Large intestine (tissue), 3 donors: ENCODE results near the gene FARS2. TPM values are rescaled to one million over a fixed set of nuclear protein-coding genes. Genes with fewer than 3 reads are reported as not detected.

ENCODE experiments used
- DNase-seq, 2 donors: peaks; one replicate each; pipeline versions ENCODE4 v3.0.0 to v3.0.0-alpha.2; 2013
- H3K27ac ChIP-seq: one replicate; pipeline ENCODE4 v1.5.1; 2013; ENCODE audit warnings: low read length
- H3K27me3 ChIP-seq: 2 replicates; pipeline ENCODE4 v1.6.1; 2013; ENCODE audit warnings: low read length; ENCODE audit not compliant: control insufficient read depth, insufficient read depth
- H3K36me3 ChIP-seq: 2 replicates; pipeline ENCODE4 v1.6.1; 2013; ENCODE audit warnings: low read length; ENCODE audit not compliant: control insufficient read depth, insufficient read depth
- H3K4me1 ChIP-seq: one replicate; pipeline ENCODE4 v1.6.1; 2013; ENCODE audit warnings: low read length; ENCODE audit not compliant: control insufficient read depth, insufficient read depth
- H3K4me3 ChIP-seq: one replicate; pipeline ENCODE4 v1.5.1; 2013; ENCODE audit warnings: low read length
- H3K9me3 ChIP-seq: one replicate; pipeline ENCODE4 v1.6.1; 2013; ENCODE audit warnings: mild to moderate bottlenecking, low read depth, low read length, moderate library complexity; ENCODE audit not compliant: control insufficient read depth
- WGBS: methylation state at CpG from one replicate; pipeline ENCODE4 v1.1.5; 2013; ENCODE audit warnings: low lambda C conversion rate; ENCODE audit not compliant: insufficient coverage; 5-methylcytosine and 5-hydroxymethylcytosine counted together
- polyA plus RNA-seq: library from polyadenylated mRNA; unstranded; fragments of 120-200 nt; gene quantifications from one replicate; pipeline ENCODE4 v1.2.1, GENCODE V29; 2013

Gene FARS2
- polyA plus RNA-seq, 1 donor = 14.3 TPM

DNA sequence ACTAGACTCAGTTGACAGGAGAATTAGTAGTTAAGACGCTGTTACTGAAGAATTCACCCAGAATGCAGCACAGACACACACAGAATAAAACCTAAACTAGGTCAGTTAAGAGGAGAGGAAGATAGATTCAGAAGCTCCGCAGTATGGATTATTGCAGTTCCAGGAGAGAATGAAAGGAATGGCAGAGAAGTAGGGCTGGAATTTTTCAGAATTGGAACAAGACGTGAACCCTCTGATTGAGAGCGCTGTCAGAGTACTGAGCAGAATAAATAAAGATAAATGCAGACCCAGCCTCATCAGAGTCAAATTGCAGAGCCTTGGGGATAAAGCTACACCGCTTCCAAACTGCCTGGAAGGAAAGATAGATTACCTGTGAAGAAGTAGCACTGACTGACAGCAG lies 344.6 kb downstream of the FARS2 start:
- Histone ChIP-seq H3K9me3 (no peaks in the 10 kb centered on the region), H3K36me3 (no peaks in the 10 kb centered on the region), H3K27me3 (no peaks in the 10 kb centered on the region), H3K27ac (no peak overlapping the region), H3K4me1 (no peaks in the 10 kb centered on the region), H3K4me3 (no peak overlapping the region)
- no peak for DNase-seq
- 68% methylated on average over 3 of the region's 5 CpGs for WGBS

GRCh38 chr6:5606546-5606945 lies 345.2 kb downstream of the FARS2 start:
- H3K9me3 ChIP-seq = no peaks in the 10 kb centered on the region
- H3K27ac ChIP-seq = no peak overlapping the region
- H3K4me1 ChIP-seq = no peaks in the 10 kb centered on the region
- H3K4me3 ChIP-seq = no peak overlapping the region
- no peaks in the 10 kb centered on the region for H3K27me3 ChIP-seq
- WGBS = no CpG with 5 or more reads among the region's 4 CpGs
- H3K36me3 ChIP-seq = no peaks in the 10 kb centered on the region
- DNase-seq = no peak

- Histone ChIP-seq H3K36me3 (no peaks in the 10 kb centered on the region), H3K27ac (no peak overlapping the region), H3K4me1 (no peaks in the 10 kb centered on the region), H3K27me3 (no peaks in the 10 kb centered on the region), H3K4me3 (no peak overlapping the region), H3K9me3 (no peaks in the 10 kb centered on the region)
- WGBS = 100% methylated on average over 3 of the region's 8 CpGs
- no peak for DNase-seq
Measured at GRCh38 chr6:5610640-5611039, 349.3 kb downstream of the FARS2 start.

- H3K36me3 ChIP-seq = peaks cover 3% of the 10 kb centered on the region
- H3K4me3 ChIP-seq = no peak overlapping the region
- no peaks in the 10 kb centered on the region for H3K4me1 ChIP-seq
- WGBS = no CpG with 5 or more reads among the region's 1 CpG
- DNase-seq = no peak
- H3K9me3 ChIP-seq = no peaks in the 10 kb centered on the region
- no peaks in the 10 kb centered on the region for H3K27me3 ChIP-seq
- H3K27ac ChIP-seq = no peak overlapping the region
Measured at GRCh38 chr6:5617179-5617578, 355.9 kb downstream of the FARS2 start.

GRCh38 chr6:5619249-5619648 lies 357.9 kb downstream of the FARS2 start:
- Histone ChIP-seq H3K27ac (no peak overlapping the region), H3K9me3 (no peaks in the 10 kb centered on the region), H3K4me3 (no peak overlapping the region), H3K36me3 (peaks cover 3% of the 10 kb centered on the region), H3K4me1 (no peaks in the 10 kb centered on the region), H3K27me3 (no peaks in the 10 kb centered on the region)
- no peak for DNase-seq
- no CpG with 5 or more reads among the region's 3 CpGs for WGBS

GRCh38 chr6:5622276-5623005 lies 361.1 kb downstream of the FARS2 start:
- no peak for DNase-seq
- WGBS = 100% methylated on average over 1 of the region's 10 CpGs
- Histone ChIP-seq H3K36me3 (peaks cover 3% of the 10 kb centered on the region), H3K4me3 (no peak overlapping the region), H3K9me3 (no peaks in the 10 kb centered on the region), H3K27me3 (no peaks in the 10 kb centered on the region), H3K27ac (no peak overlapping the region), H3K4me1 (no peaks in the 10 kb centered on the region)

DNA sequence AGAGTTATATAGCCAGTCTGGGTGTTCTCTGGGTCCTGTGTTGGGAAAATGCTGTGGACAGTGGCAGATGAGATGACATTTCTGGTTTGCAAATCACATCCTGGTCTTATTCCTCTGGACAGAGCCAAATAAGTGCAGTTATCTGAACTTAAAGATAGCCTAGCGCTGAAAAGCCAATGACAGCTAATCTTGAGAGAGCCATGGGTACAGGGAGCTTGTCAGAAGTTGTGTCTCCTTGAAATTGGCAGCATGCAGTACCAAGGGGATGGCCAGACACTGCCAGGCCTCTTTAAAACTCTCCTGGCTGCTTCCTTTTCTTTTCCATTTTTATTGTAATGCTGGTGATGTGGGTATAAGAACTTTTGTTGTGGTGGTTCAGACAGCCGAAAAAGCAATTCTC lies 362.5 kb downstream of the FARS2 start:
- no peak overlapping the region for H3K27ac ChIP-seq
- H3K4me1 ChIP-seq = no peaks in the 10 kb centered on the region
- 60% methylated on average over 1 of the region's 2 CpGs for WGBS
- no peak for DNase-seq
- peaks cover 3% of the 10 kb centered on the region for H3K36me3 ChIP-seq
- H3K27me3 ChIP-seq = no peaks in the 10 kb centered on the region
- no peaks in the 10 kb centered on the region for H3K9me3 ChIP-seq
- H3K4me3 ChIP-seq = no peak overlapping the region

GRCh38 chr6:5624256-5624655 lies 362.9 kb downstream of the FARS2 start:
- no peak for DNase-seq
- Histone ChIP-seq H3K4me1 (no peaks in the 10 kb centered on the region), H3K36me3 (peaks cover 3% of the 10 kb centered on the region), H3K27me3 (no peaks in the 10 kb centered on the region), H3K27ac (no peak overlapping the region), H3K9me3 (no peaks in the 10 kb centered on the region), H3K4me3 (no peak overlapping the region)
- WGBS = no CpG with 5 or more reads among the region's 6 CpGs

GRCh38 chr6:5626727-5627426 lies 365.6 kb downstream of the FARS2 start:
- Histone ChIP-seq H3K4me3 (no peak overlapping the region), H3K27me3 (no peaks in the 10 kb centered on the region), H3K27ac (no peak overlapping the region), H3K9me3 (no peaks in the 10 kb centered on the region), H3K4me1 (no peaks in the 10 kb centered on the region), H3K36me3 (no peaks in the 10 kb centered on the region)
- no CpG with 5 or more reads among the region's 7 CpGs for WGBS
- no peak for DNase-seq

- Histone ChIP-seq H3K4me1 (no peaks in the 10 kb centered on the region), H3K36me3 (no peaks in the 10 kb centered on the region), H3K27me3 (no peaks in the 10 kb centered on the region), H3K4me3 (no peak overlapping the region), H3K27ac (no peak overlapping the region), H3K9me3 (no peaks in the 10 kb centered on the region)
- DNase-seq = no peak
- no CpG with 5 or more reads among the region's 5 CpGs for WGBS
Measured at GRCh38 chr6:5630636-5631035, 369.3 kb downstream of the FARS2 start.
